Thoracic aorta (tissue), 2 donors: ENCODE data around the gene ZNF736. TPM values are rescaled to one million over a fixed set of nuclear protein-coding genes. Genes with fewer than 3 reads are reported as not detected.
"Not testable (repeated sequence)": the region's sequence is repeated elsewhere in the genome, so short reads cannot be mapped to it uniquely, and the experiment has no call there.

ENCODE experiments used
- ATAC-seq: fragments of 150-250 bp; one replicate; pipeline ENCODE4 v1.8.0; 2017; ENCODE audit warnings: low read depth; ENCODE audit not compliant: insufficient number of reproducible peaks, low FRiP score
- DNase-seq: peaks from one replicate; pipeline ENCODE4 v3.0.0-alpha.2; 2020; ENCODE audit warnings: low spot score
- H3K27ac ChIP-seq, 2 donors: fragments of 200-600 bp; sonication (generic); 1 replicate in 1 of 2; 2 replicates in 1 of 2; pipeline ENCODE4 v1.5.1; 2016; ENCODE audit warnings: mild to moderate bottlenecking in 2 of 2, moderate library complexity in 2 of 2
- H3K27me3 ChIP-seq: fragments of 200-600 bp; sonication (generic); replicated peaks from 2 replicates; pipeline ENCODE4 v1.6.0; 2016; ENCODE audit warnings: mild to moderate bottlenecking; ENCODE audit not compliant: insufficient read depth
- H3K36me3 ChIP-seq: fragments of 200-600 bp; sonication (generic); one replicate; pipeline ENCODE4 v1.5.1; 2016
- H3K4me1 ChIP-seq, 2 donors: fragments of 200-600 bp; sonication (generic); 1 replicate in 1 of 2; 2 replicates in 1 of 2; pipeline versions ENCODE4 v1.5.1 to v1.6.0; 2016; ENCODE audit warnings: low read depth in 2 of 2, mild to moderate bottlenecking in 1 of 2; ENCODE audit not compliant: control insufficient read depth in 1 of 2
- H3K4me3 ChIP-seq: fragments of 200-600 bp; sonication (generic); 2 replicates; pipeline ENCODE4 v1.5.1; 2016; ENCODE audit warnings: mild to moderate bottlenecking
- H3K9me3 ChIP-seq: fragments of 200-600 bp; sonication (generic); 2 replicates; pipeline ENCODE4 v1.5.1; 2016
- total RNA-seq, 2 donors: library from RNA; depleted of rRNA; stranded (reverse); fragments of >200 nt; gene quantifications; one replicate each; pipeline versions ENCODE4 v1.1.0 to v1.2.3, GENCODE V29; 2016
- TF ChIP-seq, protein P1 (sequence below): fragments of 200-600 bp; sonication (generic); IDR thresholded peaks from one replicate; pipeline ENCODE4 v1.5.1; 2019; ENCODE audit warnings: antibody characterized with exemption

ZNF736 gene
- 10 to 100 TPM; 14.2 to 17.1 TPM for total RNA-seq

- Histone ChIP-seq H3K27me3 (no peaks in the 10 kb centered on the region), H3K4me3 (peak within 1 kb of the TSS; percentile 83), H3K9me3 (no peaks in the 10 kb centered on the region), H3K4me1 (peaks cover 8 to 18% of the 10 kb centered on the region in 2 donors), H3K27ac (peak within 1 kb of the TSS in 1 of 2 donors; percentile 51), H3K36me3 (no peaks in the 10 kb centered on the region)
- TF ChIP-seq, protein P1, sequence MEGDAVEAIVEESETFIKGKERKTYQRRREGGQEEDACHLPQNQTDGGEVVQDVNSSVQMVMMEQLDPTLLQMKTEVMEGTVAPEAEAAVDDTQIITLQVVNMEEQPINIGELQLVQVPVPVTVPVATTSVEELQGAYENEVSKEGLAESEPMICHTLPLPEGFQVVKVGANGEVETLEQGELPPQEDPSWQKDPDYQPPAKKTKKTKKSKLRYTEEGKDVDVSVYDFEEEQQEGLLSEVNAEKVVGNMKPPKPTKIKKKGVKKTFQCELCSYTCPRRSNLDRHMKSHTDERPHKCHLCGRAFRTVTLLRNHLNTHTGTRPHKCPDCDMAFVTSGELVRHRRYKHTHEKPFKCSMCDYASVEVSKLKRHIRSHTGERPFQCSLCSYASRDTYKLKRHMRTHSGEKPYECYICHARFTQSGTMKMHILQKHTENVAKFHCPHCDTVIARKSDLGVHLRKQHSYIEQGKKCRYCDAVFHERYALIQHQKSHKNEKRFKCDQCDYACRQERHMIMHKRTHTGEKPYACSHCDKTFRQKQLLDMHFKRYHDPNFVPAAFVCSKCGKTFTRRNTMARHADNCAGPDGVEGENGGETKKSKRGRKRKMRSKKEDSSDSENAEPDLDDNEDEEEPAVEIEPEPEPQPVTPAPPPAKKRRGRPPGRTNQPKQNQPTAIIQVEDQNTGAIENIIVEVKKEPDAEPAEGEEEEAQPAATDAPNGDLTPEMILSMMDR = no peak
- ATAC-seq = peak; percentile 98
- DNase-seq = peak; percentile 77
These were observed at the start of gene ZNF736 for GRCh38 chr7:64313740-64314491. Gene ZNF736 (plus strand): TSS chr7:64313961. CDS start chr7:64314151, 190 bp downstream.

GRCh38 chr7:64266341-64266919, 47.3 kb upstream of the ZNF736 start:
- no peak overlapping the region for H3K27ac ChIP-seq
- H3K27me3 ChIP-seq = no peaks in the 10 kb centered on the region
- no peaks in the 10 kb centered on the region for H3K36me3 ChIP-seq
- ATAC-seq (no peak), DNase-seq (no peak)
- no peak overlapping the region for H3K4me3 ChIP-seq
- peaks cover 35% of the 10 kb centered on the region for H3K9me3 ChIP-seq
- TF ChIP-seq, protein P1 = no peak
- no peaks in the 10 kb centered on the region for H3K4me1 ChIP-seq

DNA sequence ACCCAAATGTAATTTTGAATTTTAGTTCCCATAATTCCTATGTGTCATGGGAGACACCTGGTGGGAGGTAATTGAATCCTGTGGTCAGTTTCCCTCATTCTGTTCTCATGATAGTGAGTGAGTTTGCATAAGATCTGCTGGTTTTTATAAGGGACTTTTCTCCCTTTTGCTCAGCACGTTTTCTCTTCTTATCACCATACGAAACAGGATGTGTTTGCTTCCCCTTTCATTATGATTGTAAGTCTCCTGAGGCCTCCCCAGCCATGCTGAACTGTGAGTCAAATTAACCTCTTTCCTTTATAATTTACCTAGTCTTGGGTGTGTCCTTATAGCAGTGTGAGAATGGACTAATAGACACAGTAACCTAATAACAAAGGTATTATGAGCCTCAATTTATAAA, 36.1 kb upstream of the ZNF736 start:
- Histone ChIP-seq H3K27ac (no peak overlapping the region), H3K4me3 (no peak overlapping the region), H3K9me3 (no peaks in the 10 kb centered on the region), H3K27me3 (no peaks in the 10 kb centered on the region), H3K36me3 (no peaks in the 10 kb centered on the region), H3K4me1 (no peaks in the 10 kb centered on the region)
- TF ChIP-seq, protein P1 = no peak
- no peak for ATAC-seq
- DNase-seq = no peak

GRCh38 chr7:64294701-64295420, 18.9 kb upstream of the ZNF736 start:
- TF ChIP-seq, protein P1 = no peak

DNA sequence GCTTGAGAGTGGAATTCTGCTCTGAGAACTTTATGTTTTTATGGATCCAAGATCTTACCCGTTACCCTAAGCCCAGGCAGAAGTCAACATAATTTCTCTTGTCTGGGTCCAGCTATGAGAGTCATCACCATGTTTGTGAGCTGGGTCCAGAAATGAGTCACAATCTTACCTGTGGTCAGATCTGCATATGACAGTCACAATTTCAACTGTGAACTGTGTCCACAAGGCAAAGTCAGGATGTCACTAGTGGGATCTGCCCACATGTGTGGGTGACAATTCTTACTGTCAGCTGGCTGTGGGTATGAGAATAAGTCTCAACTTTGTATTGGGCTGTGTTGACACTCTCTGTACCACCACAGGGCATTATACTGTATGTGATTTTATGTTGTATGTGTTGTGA, 16.3 kb upstream of the ZNF736 start:
- ATAC-seq, DNase-seq: not testable (repeated sequence)

More at GRCh38 chr7:64294701-64295420, 18.9 kb upstream of the ZNF736 start:
- no peak overlapping the region for H3K4me3 ChIP-seq
- no peak for DNase-seq
- no peaks in the 10 kb centered on the region for H3K27me3 ChIP-seq
- no peaks in the 10 kb centered on the region for H3K36me3 ChIP-seq
- no peaks in the 10 kb centered on the region for H3K4me1 ChIP-seq
- H3K9me3 ChIP-seq = no peaks in the 10 kb centered on the region
- no peak for ATAC-seq
- no peak overlapping the region for H3K27ac ChIP-seq

More for the DNA sequence above, 16.3 kb upstream of the ZNF736 start:
- H3K27me3 ChIP-seq, H3K36me3 ChIP-seq, H3K9me3 ChIP-seq, H3K4me1 ChIP-seq, H3K27ac ChIP-seq, H3K4me3 ChIP-seq: not testable (repeated sequence)
